HG02840 (cell line): ENCODE measurements around the gene RPL39.
"Not testable (repeated sequence)": the region's sequence is repeated elsewhere in the genome, so short reads cannot be mapped to it uniquely, and the experiment has no call there.

ENCODE experiments used
- ATAC-seq: cut with Tn5 transposase; IDR thresholded peaks from one replicate; pipeline ENCODE4 v1.9.1; 2021; ENCODE audit warnings: mild to moderate bottlenecking, moderate library complexity, moderate number of reproducible peaks; ENCODE audit not compliant: unreplicated experiment, low FRiP score

Gene RPL39

DNA sequence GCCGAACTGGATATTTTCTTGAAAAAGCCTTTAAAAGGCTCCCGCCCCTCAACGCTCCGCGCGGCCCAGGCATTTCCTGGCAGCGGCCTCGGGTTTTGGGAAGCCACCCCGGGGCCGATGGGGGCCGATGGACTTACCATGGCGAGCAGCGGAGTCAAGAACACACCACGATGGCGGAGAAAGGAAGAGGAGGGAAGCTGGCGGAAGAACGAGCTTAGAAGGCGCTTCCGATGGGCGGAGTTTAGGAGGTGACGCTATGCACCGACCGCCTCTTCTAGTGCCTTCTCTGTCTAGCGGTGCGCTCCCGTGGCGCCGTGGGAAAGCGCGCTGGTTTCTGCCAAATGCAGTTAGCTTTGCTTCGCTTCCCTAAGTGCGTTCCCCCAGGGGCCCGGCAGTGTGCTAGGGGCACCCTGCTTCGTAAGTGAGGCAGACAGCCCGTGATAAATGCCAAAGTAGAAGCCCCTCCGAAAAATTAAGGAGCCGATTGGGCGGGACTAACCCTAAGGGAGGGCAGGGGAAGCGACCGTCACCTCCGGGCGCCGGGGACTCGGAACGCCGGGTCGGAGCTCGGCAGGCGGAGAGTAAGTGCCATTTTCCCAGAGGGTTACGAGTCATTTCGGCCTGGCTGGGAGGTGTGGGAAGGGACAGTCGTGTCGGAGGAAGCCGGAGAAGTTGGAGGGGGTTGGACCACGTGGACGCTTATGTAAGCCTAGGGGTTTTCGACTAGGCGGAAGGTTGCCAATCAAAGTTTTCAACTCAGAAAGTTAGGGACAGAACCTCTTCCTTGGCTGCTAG, at the start of gene RPL39:
Gene RPL39, minus strand, starts transcription at position 194 of the 795 bp plus-strand sequence. Its CDS starts 54 bp downstream, at position 140.
- peak; percentile 81 for ATAC-seq

DNA sequence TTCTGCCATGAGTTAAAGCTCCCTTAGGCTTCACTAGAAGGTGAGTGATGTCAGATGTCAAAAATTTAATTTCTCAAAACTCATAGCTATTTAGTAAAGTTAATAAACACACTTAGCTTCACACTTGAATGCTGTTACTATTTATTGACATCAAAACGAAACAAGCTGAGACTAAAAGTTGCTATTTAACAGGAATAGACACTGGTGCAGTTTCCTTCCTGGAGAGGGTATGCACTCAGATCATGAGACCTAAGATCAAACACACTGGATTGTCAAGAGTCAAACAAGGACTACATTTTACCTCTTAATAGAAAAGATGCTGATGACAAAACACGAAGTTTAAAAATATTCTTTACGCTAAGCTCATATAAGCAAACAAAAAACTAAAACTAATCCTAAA, 42.5 kb upstream of the RPL39 start:
- ATAC-seq, result no peak

DNA sequence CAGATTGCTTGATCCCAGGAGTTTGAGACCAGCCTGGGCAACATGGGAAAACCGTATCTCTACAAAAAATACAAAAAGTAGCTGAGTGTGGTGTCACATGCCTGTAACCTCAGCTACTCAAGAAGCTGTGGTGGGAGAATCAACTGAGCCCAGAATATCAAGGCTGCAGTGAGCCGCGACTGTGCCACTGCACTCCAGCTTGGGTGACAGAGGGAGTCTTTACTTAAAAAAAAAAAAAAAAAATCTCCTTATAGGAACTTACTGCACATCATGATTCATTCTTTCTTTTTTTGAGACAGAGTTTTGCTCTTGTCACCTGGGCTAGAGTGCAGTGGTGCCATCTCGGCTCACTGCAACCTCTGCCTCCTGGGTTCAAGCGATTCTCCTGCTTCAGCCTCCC, 37.0 kb upstream of the RPL39 start:
- no peak for ATAC-seq

DNA sequence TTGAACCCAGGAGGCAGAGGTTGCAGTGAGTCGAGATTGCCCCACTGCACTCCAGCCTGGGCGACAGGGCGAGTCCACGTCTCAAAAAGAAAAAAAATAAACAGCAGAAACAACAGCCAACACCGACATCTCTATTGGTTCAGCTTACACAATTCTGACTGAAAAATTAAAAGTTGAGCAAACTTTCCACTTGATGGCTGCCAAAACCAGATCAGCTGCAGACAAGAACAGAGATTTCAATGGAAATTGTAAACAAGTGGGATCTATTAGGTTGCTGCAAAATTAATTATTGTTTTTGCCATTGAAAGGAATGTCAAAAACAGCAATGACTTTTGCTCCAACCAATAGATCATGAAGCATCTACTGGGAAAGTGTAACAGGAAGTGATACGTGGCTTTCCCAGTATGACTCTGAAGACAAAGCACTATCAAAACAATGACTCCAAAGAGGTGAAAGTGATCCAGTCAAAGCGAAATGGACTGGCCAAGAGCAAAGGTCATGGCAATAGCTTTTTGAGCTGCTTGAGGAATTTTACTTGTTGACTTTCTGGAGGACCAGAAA, 35.0 kb upstream of the RPL39 start:
- no peak for ATAC-seq

DNA sequence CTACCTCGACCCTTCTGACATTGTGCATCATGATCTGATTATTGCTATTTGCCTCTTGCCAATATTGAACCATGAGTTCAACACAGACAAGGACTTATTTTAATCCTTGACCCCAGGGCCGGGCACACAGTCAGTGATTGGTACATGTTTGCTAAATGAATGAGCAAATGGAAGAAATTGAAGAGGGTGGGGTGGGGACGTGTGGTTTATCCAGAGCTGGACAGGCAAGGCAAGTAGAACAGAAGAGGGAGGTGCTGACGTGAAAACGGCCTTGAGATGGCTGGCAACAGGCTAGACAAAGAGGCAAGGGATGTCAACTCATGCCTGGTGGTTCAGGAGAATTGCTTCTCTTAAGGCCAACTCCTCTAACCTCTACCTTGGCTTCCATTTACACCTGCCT, 32.8 kb upstream of the RPL39 start:
- not testable (repeated sequence) for ATAC-seq

DNA sequence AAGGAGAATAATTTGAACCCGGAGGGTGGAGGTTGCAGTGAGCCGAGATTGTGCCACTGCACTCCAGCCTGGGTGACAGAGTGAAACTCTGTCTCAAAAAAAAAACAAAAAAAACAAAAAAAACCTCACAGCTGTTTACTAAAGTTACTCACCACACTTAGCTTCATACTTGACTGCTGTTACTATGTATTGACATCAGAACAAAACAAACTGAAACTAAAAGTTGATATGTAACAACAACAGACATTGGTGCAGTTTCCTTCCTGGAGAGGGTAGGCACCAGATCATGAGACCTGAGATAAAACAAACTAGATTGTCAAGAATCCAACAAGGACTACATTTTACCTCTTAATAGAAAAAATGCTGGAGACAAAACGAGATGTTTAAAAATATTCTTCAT, 30.3 kb upstream of the RPL39 start:
- peak; percentile 96 for ATAC-seq

DNA sequence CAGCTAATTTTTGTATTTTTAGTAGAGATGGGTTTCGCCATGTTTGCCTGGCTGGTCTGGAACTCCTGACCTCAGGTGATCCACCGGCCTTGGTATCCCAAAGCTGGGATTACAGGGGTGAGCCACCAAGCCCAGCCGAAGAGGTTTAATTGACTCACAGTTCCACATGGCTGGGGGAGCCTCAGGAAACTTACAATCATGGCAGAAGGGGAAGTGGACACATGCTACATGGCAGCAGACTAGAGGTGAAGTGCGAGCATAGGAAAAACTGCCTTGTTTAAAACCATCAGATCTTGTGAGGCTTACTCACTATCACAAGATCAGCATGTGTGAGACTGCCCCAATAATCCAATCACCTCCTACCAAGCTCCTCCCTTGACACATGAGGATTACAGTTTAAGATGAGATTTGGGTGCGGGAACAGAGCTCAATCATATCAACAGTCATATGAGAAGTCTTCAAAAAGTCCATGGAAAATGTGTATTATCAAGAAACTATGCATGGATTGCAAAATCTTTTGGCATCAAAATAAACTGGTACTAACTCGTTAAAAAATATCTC, 25.8 kb upstream of the RPL39 start:
- no peak for ATAC-seq

DNA sequence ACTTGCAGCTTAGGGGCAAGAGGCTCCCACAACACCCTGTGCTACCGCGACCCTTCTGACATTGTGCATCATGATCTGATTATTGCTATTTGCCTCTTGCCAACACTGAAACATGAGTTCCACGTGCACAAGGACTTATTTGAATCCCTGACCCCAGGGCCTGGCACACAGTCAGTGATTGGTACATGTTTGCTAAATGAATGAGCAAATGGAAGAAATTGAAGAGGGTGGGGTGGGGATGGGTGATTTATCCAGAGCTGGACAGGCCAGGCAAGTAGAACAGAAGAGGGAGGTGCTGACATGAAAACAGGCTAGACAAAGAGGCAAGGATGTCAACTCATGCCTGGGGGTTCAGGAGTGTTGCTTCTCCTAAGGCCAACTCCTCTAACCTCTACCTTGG, 24.9 kb upstream of the RPL39 start:
- ATAC-seq, result no peak

DNA sequence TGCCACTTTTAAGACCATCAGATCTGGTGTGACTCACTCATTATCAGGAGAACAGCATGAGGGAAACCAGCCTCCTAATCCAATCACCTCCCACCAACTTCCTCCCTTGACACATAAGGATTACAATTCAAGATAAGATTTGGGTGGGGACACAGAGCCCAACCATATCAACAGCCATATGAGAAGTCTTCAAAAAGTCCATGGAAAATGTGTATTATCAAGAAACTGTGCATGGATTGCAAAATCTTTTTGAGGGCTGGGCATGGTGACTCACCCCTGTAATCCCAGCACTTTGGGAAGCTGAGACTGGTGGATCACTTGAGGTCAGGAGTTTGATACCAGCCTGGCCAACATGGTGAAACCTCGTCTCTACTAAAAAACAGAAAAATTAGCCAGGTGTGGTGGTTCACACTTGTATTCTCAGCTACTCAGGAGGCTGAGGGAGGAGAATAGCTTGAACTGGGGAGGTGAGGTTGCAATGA, 17.8 kb upstream of the RPL39 start:
- ATAC-seq, result no peak

DNA sequence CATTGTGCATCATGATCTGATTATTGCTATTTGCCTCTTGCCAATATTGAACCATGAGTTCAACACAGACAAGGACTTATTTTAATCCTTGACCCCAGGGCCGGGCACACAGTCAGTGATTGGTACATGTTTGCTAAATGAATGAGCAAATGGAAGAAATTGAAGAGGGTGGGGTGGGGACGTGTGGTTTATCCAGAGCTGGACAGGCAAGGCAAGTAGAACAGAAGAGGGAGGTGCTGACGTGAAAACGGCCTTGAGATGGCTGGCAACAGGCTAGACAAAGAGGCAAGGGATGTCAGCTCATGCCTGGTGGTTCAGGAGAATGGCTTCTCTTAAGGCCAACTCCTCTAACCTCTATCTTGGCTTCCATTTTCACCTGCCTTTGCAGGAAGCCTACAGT, 17.0 kb upstream of the RPL39 start:
- ATAC-seq, result not testable (repeated sequence)

DNA sequence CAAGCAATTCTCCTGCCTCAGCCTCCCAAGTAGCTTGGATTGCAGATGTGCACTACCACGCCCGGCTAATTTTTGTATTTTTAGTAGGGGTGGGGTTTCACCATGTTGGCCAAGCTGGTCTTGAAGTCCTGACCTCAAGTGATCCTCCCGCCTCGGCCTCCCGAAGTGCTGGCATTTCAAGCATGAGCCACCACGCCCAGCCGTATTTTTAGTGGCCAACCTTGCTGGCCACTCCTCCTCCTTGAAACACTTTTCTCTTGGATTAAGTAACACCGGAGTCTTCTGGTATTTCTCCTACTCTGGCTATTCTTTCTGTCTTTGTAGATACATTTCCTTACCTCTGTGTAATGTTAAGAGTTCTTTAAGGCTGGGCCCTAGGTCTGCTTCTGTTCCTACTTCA, 11.1 kb upstream of the RPL39 start:
- ATAC-seq, result no peak

DNA sequence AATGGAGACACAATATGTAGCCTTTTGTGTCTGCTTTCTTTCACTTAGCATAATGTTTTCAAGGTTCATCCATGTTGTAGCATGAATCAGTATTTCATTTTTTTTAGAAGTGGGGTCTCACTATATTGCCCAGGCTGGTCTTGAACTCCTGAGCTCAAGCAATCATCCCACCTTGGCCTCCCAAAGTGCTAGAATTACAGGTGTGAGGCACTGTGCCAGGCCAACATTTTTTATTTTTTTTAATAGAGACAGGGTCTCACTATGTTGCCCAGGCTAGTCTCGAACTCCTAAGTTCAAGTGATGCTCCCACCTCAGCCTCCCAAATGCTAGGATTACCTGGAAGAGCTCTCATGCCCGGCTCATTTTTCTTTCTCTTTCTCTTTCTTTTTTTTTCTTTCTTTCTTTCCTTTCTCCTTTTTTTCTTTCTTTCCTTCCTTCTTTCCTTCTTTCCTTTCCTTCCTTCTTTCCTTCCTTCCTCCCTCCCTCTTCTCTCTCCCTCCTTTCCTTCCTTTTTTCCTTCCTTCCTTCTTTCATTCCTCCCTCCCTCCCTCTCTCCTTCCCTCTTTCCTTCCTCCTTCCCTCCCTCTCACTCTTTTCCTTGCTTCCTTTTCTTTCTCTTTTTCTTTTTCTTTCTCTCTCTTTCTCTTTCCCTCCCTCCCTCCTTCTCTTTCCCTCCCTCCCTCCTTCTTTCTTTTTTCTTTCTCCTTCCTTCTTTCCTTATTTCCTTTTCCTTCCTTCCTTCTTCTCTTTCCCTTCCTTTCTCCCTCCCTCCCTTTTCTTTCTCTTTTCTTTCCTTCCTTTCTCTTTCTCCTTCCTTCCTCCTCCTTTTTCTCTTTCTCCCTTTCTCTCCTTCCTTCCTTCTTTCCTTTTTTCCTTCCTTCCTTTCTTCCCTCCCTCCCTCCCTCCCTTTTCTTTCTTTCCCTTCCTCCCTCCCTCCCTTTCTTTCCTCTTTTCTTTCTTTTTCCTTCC, 10.1 kb upstream of the RPL39 start:
- no peak for ATAC-seq

DNA sequence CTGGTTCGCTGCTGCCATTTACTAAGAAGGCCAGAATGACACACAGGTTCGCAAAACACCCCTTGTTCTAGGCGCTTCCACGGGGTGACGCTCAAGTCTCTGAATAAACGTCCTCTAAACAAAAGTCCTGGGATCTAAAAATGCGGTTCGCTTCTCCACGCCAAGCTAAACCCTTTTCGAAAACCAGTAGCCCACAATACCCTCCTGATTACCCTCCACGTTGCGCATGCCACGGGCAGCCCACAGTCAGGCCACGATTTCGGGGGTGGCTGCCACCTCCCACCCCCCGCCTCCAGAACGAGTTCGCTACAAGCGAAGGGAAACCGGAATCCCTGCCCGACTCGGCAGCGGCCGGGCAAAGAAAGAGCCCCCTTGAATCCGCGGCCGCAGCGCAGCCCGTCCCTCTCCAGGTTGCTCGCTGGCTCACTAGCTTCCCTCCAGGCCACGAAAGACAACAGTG, 423 bp downstream of the RPL39 start:
- ATAC-seq, result peak; percentile 23

DNA sequence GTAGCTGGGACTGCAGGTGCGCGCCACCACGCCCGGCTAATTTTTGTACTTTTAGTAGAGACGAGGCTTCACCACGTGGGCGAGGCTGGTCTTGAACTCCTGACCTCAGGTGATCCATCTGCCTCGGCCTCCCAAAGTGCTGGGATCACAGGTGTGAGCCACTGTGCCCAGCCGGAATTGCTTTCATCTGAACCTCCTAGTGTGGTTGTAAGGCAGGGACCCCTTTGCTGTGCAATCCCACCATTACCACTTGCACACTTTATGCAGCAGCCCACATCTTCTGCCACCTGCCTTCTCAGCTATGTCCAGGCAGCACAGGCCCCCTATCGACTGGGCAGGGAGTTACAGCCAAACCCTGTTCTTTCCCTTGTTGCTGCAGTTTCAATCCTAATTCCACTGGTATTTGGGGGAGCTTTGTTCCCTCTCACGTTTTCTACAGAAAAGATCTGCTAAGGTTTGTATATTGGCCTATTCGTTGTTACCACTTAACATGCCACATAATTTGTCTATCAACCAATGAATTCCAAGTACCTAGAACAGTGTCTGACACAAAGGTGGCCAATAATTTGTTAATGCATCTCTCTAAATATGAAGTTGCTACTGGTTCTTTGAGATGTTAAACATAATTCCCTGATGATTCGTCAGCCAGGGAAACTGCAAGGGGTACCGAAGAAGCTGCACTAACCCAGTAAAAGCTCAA, 6.5 kb downstream of the RPL39 start:
- no peak for ATAC-seq

DNA sequence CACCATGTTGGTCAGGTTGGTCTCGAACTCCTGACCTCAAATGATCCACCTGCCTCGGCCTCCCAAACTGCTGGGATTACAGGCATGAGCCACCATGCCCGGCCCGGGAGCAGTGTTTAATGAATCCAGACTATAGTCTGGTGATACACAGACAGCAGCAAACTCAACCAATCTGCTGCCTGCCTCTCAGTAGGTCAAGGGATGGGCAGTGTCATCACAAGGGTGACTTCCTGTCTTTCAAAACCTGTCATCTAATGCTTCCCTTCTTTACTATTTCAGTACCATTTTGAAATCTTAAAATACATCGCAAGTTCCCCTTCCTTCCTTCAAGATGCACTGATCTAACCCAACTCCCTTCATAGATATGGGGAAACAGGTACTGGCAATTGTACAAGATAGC, 8.4 kb downstream of the RPL39 start:
- ATAC-seq, result no peak

DNA sequence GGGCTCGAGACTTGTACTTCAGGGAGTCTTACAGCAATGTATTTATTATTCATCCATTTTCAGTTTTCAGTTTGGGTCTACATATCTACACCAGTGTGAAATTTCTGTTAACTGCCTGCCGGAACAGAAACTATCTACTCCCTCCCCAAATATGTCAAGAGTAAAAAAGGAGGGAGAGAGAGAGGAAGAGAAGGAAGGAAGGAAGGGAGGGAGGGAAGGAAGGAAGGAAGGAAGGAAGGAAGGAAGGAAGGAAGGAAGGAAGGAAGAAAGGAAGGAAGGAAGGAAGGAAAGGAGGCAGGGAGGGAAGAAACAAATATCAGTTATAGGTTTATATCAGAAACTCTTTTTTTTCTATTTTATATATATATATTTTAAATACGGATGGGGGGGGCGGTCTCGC, 12.6 kb downstream of the RPL39 start:
- ATAC-seq, result no peak

DNA sequence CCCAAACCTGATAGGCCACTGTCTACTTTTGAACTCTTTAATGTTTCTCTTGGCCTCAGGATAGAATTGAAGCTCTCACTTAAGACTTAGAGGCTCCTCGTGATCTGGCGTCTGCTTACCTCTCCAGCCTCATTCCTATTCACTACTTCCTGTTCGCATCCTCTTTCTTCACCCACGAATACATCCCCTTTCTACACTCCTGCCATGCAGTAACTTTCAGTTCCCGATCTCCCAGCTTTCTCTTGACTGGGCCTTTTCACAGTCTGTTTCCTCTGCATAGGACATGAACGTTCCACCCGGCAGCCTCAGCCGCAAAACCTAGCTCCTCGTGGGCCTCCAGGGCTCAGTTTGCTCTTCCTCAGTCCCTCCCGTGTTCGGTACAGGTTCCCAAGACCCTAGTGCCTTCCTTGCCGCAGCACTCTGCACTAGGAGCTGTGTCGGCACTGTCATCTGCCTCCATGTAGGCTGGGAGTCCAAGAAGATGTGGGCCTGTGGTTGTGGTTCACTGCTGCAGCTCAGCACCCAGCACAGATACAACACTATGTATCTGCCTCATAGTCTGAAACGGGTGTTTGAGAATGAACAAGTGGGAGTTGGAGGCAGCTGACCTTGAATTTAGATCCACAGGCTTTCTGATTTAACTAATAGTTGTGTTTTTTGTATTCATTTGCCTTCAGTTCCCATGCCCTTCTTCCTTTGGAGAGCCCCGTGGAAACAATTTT, 15.8 kb downstream of the RPL39 start:
- no peak for ATAC-seq

DNA sequence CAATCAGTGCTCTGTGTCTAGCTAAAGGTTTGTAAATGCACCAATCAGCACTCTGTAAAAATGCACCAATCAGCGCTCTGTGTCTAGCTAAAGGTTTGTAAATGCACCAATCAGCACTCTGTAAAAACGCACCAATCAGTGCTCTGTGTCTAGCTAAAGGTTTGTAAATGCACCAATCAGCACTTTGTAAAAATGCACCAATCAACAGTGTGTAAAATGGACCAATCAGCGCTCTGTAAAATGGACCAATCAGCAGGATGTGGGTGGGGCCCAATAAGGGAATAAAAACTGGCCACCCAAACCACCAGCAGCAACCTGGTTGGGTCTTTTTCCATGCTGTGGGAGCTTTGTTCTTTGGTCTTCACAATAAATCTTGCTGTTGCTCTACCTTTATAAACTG, 22.0 kb downstream of the RPL39 start:
- ATAC-seq, result not testable (repeated sequence)

DNA sequence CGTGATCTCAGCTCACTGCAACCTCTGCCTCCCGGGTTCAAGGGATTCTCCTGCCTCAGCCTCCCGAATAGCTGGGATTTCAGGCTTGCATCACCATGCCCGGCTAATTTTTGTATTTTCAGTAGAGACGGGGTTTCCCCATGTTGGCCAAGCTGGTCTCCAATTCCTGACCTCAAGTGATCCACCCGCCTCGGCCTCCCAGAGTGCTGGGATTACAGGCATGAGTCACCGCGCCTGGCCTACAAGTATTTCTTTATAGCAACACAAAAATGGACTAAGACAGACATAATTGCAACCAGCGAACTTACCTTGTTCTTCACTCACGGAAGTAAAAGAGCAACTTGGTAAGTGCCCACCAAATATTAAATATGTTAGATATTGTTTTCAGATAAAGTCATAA, 23.0 kb downstream of the RPL39 start:
- not testable (repeated sequence) for ATAC-seq
